HepG2 (cell line): ENCODE measurements around the gene ABHD1. TPM values are rescaled to one million over a fixed set of nuclear protein-coding genes. Genes with fewer than 3 reads are reported as not detected.

Experiments
- ARHGAP35 ChIP-seq: sonication (generic); formaldehyde crosslinking; IDR thresholded peaks from 2 replicates; pipeline ENCODE4 v1.9.0; 2022; ENCODE audit warnings: mild to moderate bottlenecking, inconsistent platforms, moderate library complexity, missing genetic modification reagents, borderline replicate concordance
- ARID2 ChIP-seq: sonication (generic); formaldehyde crosslinking; IDR thresholded peaks from 2 replicates; pipeline ENCODE4 v1.8.1; 2022; ENCODE audit warnings: mild to moderate bottlenecking, missing genetic modification reagents, borderline replicate concordance
- CEBPB ChIP-seq: IDR thresholded peaks from 2 replicates; pipeline ENCODE4 v1.6.1; 2011; ENCODE audit warnings: low read depth, low read length, improper control_type of control experiment, borderline replicate concordance
- ESRRA ChIP-seq: sonication (generic); formaldehyde crosslinking; IDR thresholded peaks from 2 replicates; pipeline ENCODE4 v1.5.1; 2020; ENCODE audit warnings: mild to moderate bottlenecking, low read depth, missing genetic modification reagents
- FOXO1 ChIP-seq: sonication (generic); formaldehyde crosslinking; IDR thresholded peaks from 2 replicates; pipeline ENCODE4 v1.4.0; 2020; ENCODE audit warnings: missing genetic modification reagents
- HCFC1 ChIP-seq: fragments of 150-350 bp; IDR thresholded peaks from 2 replicates; pipeline ENCODE4 v1.6.1; 2014; ENCODE audit warnings: low read depth, low read length
- HOXA3 ChIP-seq: sonication (generic); formaldehyde crosslinking; IDR thresholded peaks from 2 replicates; pipeline ENCODE4 v1.5.0; 2020; ENCODE audit warnings: missing genetic modification reagents
- KLF9 ChIP-seq: IDR thresholded peaks from 2 replicates; pipeline ENCODE4 v1.6.1; 2016; ENCODE audit warnings: low read depth
- MEIS2 ChIP-seq: sonication (generic); formaldehyde crosslinking; IDR thresholded peaks from 2 replicates; pipeline ENCODE4 v1.9.0; 2021; ENCODE audit warnings: mild to moderate bottlenecking, missing genetic modification reagents
- MXI1 ChIP-seq: IDR thresholded peaks from 3 replicates; pipeline ENCODE4 v1.6.1; 2012; ENCODE audit warnings: low read depth, low read length, inconsistent platforms, borderline replicate concordance
- MYC ChIP-seq: sonication (generic); formaldehyde crosslinking; IDR thresholded peaks from 2 replicates; pipeline ENCODE4 v1.9.0; 2021; ENCODE audit warnings: missing genetic modification reagents, borderline replicate concordance
- NONO ChIP-seq, 2 experiments: fragments of 450-650 bp in 1 of 2; sonication (generic) in 1 of 2; formaldehyde crosslinking in 1 of 2; IDR thresholded peaks in 1 of 2; conservative IDR thresholded peaks in 1 of 2; 2 replicates each; pipeline versions ENCODE4 v1.6.1 to v1.8.0; 2017 to 2022; ENCODE audit warnings: mild to moderate bottlenecking in 1 of 2, missing genetic modification reagents in 1 of 2, moderate library complexity in 1 of 2
- RARA ChIP-seq: IDR thresholded peaks from 2 replicates; pipeline ENCODE4 v1.6.1; 2016; ENCODE audit warnings: missing genetic modification reagents, missing compliant biosample characterization
- SIN3A ChIP-seq: IDR thresholded peaks from 2 replicates; pipeline ENCODE4 v1.6.1; 2011; ENCODE audit warnings: low read depth, mild to moderate bottlenecking, control low read depth, low read length, borderline replicate concordance
- SMC3 ChIP-seq: IDR thresholded peaks from 2 replicates; pipeline ENCODE4 v1.6.1; 2011; ENCODE audit warnings: low read length, improper control_type of control experiment
- TOPORS ChIP-seq: sonication (generic); formaldehyde crosslinking; IDR thresholded peaks from 2 replicates; pipeline ENCODE4 v1.8.0; 2023; ENCODE audit warnings: mild to moderate bottlenecking, missing genetic modification reagents
- TSC22D2 ChIP-seq: sonication (generic); formaldehyde crosslinking; IDR thresholded peaks from 2 replicates; pipeline ENCODE4 v1.5.1; 2020; ENCODE audit warnings: missing genetic modification reagents, mild to moderate bottlenecking, borderline replicate concordance
- ZC3H13 ChIP-seq: sonication (generic); formaldehyde crosslinking; IDR thresholded peaks from 2 replicates; pipeline ENCODE4 v1.8.1; 2023; ENCODE audit warnings: mild to moderate bottlenecking, missing genetic modification reagents, moderate library complexity
- ZNF260 ChIP-seq: sonication (generic); formaldehyde crosslinking; IDR thresholded peaks from 2 replicates; pipeline ENCODE4 v1.4.0; 2020; ENCODE audit warnings: missing genetic modification reagents, low read depth, mild to moderate bottlenecking, borderline replicate concordance
- ZNF790 ChIP-seq: sonication (generic); formaldehyde crosslinking; IDR thresholded peaks from 2 replicates; pipeline ENCODE4 v1.8.0; 2022; ENCODE audit warnings: missing genetic modification reagents, mild to moderate bottlenecking, borderline replicate concordance
- polyA plus RNA-seq, 8 experiments: library from polyadenylated mRNA; depleted of rRNA in 3 of 8; stranded (reverse) in 7 of 8; unstranded in 1 of 8; fragments of >200 nt; fragmentation: Illumina TruSeq in 4 of 8; extraction: Trizol in 4 of 8; gene quantifications; 2 replicates each; pipeline versions ENCODE4 v1.2.1 to v1.2.3, GENCODE V29; 2011 to 2016; ENCODE audit warnings: low read depth in 4 of 8, missing spikeins in 1 of 8, mixed read lengths in 1 of 8; ENCODE audit not compliant: insufficient read depth in 1 of 8
- total RNA-seq, 5 experiments: library from RNA; depleted of rRNA; stranded (reverse); fragments of >200 nt; fragmentation: Illumina TruSeq; extraction: Trizol; gene quantifications; 2 replicates each; pipeline ENCODE4 v1.2.3, GENCODE V29; 2016; ENCODE audit warnings: low read depth in 1 of 5
- TF ChIP-seq, protein P1 (sequence below), 2 experiments: IDR thresholded peaks; 2 replicates each; pipeline ENCODE4 v1.6.1; 2011 to 2012; ENCODE audit warnings: low read length in 2 of 2, borderline replicate concordance in 1 of 2, low read depth in 1 of 2, mild to moderate bottlenecking in 1 of 2, moderate library complexity in 1 of 2
- TF ChIP-seq, protein P2 (sequence below): IDR thresholded peaks from 2 replicates; pipeline ENCODE4 v1.6.1; 2018; ENCODE audit warnings: missing genetic modification reagents, mild to moderate bottlenecking, missing compliant biosample characterization
- TF ChIP-seq, protein P3 (sequence below): IDR thresholded peaks from 2 replicates; pipeline ENCODE4 v1.6.1; 2012; ENCODE audit warnings: inconsistent platforms
- TF ChIP-seq, protein P4 (sequence below): sonication (generic); formaldehyde crosslinking; IDR thresholded peaks from 2 replicates; pipeline ENCODE4 v1.4.0; 2020; ENCODE audit warnings: missing genetic modification reagents, low read depth, mild to moderate bottlenecking, borderline replicate concordance

ABHD1 gene
- total and polyA plus RNA-seq, 2 of the 13 experiments (the other 11 are each of a cell fraction or from before 2014, with no cell fraction given): 0.04 to 0.81 TPM

DNA sequence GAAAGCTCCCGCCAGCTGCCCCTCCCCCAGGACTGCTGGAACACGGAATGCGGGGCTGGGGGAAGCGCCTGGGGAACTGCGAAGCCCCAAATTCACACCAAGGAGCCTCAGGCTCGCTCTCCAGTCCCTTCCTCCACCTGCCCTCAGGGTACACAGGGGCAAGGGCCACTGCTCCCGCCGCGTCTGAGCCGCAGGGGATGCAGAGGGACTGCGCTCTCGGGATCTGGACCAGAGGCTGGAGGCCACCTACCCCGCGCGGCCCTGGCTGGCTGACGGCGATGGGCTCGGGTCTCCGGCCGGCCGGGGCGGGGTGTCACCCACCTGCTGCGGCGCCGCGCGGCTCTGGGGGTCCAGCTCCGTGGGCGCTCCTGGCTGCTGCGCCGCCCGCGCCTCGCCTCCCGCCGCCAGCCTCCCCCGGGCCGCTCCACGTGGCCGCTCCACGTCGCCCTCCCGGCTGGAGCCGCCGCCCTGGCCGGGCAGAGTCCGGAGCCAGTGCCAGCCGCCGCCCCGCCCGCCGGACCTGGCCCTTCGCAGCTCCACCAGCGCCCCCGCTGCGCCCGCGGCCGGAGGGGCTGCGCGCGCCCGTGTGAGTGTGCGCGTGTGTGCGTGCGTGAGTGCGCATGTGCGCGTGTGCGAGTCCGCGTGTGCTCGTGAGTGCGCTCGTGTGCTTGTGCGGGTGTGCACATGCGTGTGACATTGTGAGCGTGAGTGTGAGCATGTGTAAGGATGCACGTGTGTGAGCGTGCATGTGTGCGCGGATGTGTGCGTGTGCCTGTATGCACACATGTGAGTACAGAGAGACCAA is 4.9 kb upstream of the ABHD1 start, which contains the start of gene CGREF1 (continued):
- TF ChIP-seq ARHGAP35 (CRISPR knock-in tag): no peak
- TF ChIP-seq ESRRA: peak; percentile 7; the same call in 1 of the 2 replicates
- TF ChIP-seq SIN3A: no peak
- no peak for TF ChIP-seq RARA
- no peak for TF ChIP-seq SMC3
- TF ChIP-seq ZC3H13 (CRISPR knock-in tag): 0 out of 2 replicates have a peak, but pooled peaks have one; percentile 75
- TF ChIP-seq, protein P1, sequence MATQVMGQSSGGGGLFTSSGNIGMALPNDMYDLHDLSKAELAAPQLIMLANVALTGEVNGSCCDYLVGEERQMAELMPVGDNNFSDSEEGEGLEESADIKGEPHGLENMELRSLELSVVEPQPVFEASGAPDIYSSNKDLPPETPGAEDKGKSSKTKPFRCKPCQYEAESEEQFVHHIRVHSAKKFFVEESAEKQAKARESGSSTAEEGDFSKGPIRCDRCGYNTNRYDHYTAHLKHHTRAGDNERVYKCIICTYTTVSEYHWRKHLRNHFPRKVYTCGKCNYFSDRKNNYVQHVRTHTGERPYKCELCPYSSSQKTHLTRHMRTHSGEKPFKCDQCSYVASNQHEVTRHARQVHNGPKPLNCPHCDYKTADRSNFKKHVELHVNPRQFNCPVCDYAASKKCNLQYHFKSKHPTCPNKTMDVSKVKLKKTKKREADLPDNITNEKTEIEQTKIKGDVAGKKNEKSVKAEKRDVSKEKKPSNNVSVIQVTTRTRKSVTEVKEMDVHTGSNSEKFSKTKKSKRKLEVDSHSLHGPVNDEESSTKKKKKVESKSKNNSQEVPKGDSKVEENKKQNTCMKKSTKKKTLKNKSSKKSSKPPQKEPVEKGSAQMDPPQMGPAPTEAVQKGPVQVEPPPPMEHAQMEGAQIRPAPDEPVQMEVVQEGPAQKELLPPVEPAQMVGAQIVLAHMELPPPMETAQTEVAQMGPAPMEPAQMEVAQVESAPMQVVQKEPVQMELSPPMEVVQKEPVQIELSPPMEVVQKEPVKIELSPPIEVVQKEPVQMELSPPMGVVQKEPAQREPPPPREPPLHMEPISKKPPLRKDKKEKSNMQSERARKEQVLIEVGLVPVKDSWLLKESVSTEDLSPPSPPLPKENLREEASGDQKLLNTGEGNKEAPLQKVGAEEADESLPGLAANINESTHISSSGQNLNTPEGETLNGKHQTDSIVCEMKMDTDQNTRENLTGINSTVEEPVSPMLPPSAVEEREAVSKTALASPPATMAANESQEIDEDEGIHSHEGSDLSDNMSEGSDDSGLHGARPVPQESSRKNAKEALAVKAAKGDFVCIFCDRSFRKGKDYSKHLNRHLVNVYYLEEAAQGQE (IDR thresholded peaks at IDR 0.05; ENCODE audit: borderline replicate concordance in 1 of 2, low read depth in 1 of 2, low read length in 2 of 2): no peak; a peak in 1 of 4 replicates
- TF ChIP-seq, protein P2, sequence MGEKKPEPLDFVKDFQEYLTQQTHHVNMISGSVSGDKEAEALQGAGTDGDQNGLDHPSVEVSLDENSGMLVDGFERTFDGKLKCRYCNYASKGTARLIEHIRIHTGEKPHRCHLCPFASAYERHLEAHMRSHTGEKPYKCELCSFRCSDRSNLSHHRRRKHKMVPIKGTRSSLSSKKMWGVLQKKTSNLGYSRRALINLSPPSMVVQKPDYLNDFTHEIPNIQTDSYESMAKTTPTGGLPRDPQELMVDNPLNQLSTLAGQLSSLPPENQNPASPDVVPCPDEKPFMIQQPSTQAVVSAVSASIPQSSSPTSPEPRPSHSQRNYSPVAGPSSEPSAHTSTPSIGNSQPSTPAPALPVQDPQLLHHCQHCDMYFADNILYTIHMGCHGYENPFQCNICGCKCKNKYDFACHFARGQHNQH (CRISPR knock-in tag): no peak
- TF ChIP-seq ZNF260 (CRISPR knock-in tag): no peak
- TF ChIP-seq TSC22D2 (CRISPR knock-in tag): no peak
- peak; percentile 76; the same call in 1 of the 2 replicates for TF ChIP-seq MYC (CRISPR knock-in tag)
- TF ChIP-seq HCFC1: no peak
- TF ChIP-seq CEBPB: no peak
- TF ChIP-seq HOXA3 (CRISPR knock-in tag): peak; percentile 74
- TF ChIP-seq NONO (IDR thresholded peaks at IDR 0.05): no peak
- TF ChIP-seq NONO (CRISPR knock-in tag; conservative IDR thresholded peaks at IDR 0.05): peak; percentile 40; the same call in 1 of the 2 replicates
- TF ChIP-seq FOXO1: no peak
- peak; percentile 40; the same call in 1 of the 2 replicates for TF ChIP-seq ZNF790
- no peak for TF ChIP-seq KLF9 (CRISPR knock-in tag)
- no peak for TF ChIP-seq MEIS2 (CRISPR knock-in tag)
- peak; percentile 62; the same call in 1 of the 3 replicates for TF ChIP-seq MXI1
- TF ChIP-seq, protein P3, sequence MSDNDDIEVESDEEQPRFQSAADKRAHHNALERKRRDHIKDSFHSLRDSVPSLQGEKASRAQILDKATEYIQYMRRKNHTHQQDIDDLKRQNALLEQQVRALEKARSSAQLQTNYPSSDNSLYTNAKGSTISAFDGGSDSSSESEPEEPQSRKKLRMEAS: peak; percentile 92
- TF ChIP-seq ARID2 (CRISPR knock-in tag): no peak
- no peak for TF ChIP-seq TOPORS
- TF ChIP-seq, protein P4, sequence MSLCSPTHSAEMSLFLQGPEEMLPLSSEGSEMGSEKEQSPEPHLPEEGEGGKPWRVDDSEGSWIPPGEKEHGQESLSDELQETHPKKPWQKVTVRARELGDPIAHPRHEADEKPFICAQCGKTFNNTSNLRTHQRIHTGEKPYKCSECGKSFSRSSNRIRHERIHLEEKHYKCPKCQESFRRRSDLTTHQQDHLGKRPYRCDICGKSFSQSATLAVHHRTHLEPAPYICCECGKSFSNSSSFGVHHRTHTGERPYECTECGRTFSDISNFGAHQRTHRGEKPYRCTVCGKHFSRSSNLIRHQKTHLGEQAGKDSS (CRISPR knock-in tag): no peak; the same call in 1 of the 2 replicates
